CD4-positive, alpha-beta T cell treated with Interleukin-4 for 1 hour (primary cell): Measurements from ENCODE around the gene CA5A.
"Not testable (repeated sequence)": the region's sequence is repeated elsewhere in the genome, so short reads cannot be mapped to it uniquely, and the experiment has no call there.

Experiments used
- DNase-seq, 2 donors: peaks; one replicate each; pipeline ENCODE4 v3.0.0-alpha.2; 2020 to 2022

Gene CA5A

GRCh38 chr16:87936375-87937230 is at the start of gene CA5A:
TSS of gene CA5A (minus strand) at chr16:87936529. CDS start at chr16:87936450, 79 bp downstream.
- no peak for DNase-seq

DNA sequence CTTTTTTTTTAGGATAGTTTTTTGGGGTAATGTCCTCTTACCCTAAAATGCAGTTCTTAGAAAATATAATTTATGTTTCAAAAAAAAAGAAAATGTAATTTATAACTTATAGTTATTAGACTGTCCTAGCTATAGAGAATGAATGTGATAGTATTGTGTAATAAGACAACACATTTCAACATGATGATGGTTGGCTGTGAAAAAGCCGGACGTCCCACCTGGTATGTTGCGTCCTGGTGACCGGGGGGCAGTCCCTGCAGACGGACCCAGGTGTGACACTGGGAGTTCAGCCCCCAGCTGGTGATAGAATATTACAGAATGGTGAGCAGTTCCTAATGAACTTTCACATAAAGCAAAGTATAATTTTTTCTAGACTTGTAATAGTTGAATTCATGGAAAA is 49.2 kb upstream of the CA5A start:
- DNase-seq, result not testable (repeated sequence)

DNA sequence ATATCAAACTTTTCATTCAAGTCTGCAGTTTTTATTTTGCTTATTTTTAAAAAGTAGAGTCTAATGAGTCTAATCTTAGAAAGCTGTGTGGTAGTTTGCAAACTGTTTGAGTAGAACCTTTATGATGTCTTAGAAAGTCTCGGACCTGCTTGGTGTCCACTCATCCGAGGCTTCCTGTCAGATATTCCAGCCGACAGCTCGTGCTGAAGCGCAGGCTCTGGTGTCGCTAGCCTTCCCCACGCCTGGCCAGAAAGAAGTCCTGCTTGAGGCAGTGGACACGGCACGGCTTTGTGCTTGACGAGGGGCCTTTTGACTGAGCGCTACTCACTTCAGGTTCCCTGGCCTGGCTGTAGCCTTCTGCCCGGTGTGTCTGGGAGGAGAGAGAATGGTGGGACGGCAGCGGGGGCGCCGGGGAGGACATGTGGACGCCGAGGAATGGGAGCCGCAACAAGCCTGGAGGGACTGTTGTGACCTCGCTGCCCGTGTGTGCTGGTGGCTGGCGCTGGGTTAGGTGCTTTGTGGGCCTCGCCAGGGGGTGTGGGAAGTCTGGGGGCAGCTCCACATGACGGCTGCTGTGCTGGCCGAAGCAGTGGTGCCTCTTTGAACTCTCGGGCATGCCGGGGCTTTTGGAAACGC is 48.4 kb upstream of the CA5A start:
- no peak for DNase-seq

DNA sequence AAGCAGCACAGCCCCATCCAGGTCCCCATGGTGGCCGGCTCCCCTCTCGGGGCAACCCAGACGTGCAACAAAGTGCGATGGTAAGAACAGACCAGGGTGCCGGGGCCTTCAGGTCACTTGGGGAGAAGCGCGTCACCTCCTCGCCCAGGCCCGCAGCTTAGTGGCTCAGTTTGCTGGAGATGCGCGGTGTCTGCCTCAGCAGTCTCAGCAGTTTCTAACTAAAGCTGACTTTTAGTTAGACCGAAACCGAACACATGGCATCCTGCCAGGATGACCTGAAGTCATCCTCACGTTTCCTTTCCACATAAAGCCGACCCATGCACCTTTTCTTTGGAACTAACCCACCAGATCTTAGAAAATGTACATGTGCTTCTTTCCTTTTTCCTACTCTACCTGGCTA is 47.9 kb upstream of the CA5A start:
- DNase-seq, result not testable (repeated sequence)

DNA sequence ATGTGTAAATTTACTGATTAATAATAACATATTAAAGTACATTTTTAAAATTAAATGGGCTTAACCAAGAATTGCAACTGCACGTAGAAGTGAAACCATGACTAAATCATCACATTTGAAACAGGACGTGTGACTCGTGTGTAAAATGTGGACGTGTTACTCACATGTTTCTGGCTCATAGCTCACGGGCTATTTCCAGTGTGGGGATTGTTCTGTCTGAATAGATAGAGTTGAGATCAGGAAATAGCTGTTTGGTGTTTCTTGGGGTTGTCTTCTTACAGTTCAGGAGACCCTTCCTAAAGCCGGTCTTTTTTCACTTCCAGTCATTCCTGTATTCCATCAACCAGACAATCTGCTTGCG is 47.4 kb upstream of the CA5A start:
- DNase-seq, result not testable (repeated sequence)

- DNase-seq, result not testable (repeated sequence)
These were observed 46.9 kb upstream of the CA5A start for GRCh38 chr16:87983072-87983736.

- DNase-seq, result no peak
These were observed 46.3 kb upstream of the CA5A start for GRCh38 chr16:87982581-87983041.

DNA sequence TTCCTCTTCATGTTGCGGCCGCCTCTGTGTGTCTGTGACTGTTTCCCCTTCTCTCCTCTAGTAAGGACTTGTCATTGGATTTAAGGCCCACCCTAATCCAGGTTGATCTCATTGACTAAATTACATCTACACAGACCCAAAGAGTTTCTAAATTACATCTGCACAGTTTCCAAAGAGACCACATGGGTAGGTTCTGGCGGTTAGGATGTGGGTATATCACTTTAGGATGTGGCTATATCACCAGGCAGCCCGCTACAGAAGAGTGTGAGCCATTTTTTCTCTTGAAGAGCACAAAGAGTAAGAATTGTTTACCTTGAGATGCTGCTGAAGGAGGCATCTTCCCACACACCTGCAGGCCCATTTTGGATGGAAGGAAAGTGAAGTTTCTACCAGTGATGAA is 45.0 kb upstream of the CA5A start:
- peak in 1 of 2 donors; percentile 24 for DNase-seq

DNA sequence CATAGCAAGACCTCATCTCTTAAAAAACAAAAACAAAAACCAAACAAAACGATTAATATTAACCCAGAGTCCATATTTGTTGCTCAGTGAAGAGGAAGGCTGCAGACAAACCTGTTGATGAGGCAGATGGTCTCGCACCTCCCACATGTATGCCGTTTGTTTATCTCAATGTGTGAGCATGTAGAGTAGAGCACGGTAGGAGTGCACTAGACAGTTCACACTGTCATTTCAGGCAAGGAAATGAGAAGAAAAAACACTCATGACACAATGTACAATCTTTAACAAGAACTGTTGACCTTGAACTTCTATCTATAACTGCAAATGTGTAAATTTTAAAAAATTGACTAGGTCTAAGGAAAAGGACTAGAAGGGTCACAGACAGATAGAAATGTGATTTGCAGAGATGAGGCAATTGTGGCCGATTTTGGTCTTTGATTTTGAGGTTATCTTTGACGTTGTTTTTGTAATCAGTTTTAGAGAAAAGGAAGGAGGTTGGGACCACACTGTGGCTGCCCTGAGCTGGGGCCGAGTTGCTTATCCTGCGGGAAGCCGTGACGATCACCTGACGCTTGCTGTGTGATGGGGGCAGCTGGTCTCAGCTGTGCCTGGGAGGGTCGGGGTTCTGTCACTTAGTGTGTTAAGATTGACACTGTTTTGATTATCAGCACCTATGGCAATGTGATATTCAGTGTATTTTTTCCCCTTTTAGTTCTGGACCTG is 43.7 kb upstream of the CA5A start:
- DNase-seq, result not testable (repeated sequence)

- DNase-seq, result no peak
These were observed 43.0 kb upstream of the CA5A start for GRCh38 chr16:87979352-87979751.

DNA sequence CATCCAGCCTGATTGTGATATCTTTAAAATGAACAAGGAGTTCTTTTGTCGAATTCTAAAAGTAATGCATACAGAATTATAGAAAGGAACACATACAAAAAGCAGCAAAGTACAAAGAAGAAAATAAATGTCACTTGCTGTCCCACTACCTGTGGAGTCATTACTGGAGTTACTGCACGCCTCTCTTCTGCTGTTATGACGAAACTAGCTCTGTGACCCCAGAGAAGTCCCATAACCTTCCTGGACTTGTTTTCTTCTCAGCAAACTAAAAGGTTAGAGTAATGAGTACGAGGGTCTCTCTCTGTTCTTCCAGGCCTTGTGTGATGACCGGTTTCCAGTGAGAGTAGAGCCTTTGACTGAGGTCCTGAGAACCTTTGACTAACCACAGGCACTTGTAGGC is 41.8 kb upstream of the CA5A start:
- no peak for DNase-seq

- no peak for DNase-seq
These were observed 40.3 kb upstream of the CA5A start for GRCh38 chr16:87976665-87977064.

- DNase-seq, result no peak
These were observed 37.8 kb upstream of the CA5A start for GRCh38 chr16:87974178-87974577.

GRCh38 chr16:87973717-87974116 is 37.4 kb upstream of the CA5A start:
- DNase-seq, result no peak

- no peak for DNase-seq
These were observed 35.6 kb upstream of the CA5A start for GRCh38 chr16:87971933-87972332.

GRCh38 chr16:87970186-87970585 is 33.9 kb upstream of the CA5A start:
- no peak for DNase-seq

DNA sequence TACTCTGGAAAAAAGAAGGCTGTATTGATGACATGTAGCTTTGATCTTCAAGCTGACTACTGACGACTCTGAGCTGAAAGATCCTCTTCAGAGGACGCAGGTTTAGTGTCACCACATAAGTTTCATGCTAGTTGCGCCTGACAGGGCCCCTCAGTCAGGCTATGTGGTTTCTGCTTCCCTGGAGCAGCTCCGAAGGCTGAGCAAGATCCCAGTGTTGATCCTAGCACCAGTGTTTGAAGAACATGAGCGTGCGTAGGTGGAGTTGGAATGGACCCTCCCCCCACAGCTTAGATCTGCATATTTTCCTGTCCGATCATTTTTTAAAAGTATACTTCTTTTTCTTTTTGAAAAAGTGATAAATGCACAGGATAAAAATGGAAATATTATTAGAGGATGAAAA is 32.2 kb upstream of the CA5A start:
- no peak for DNase-seq

DNA sequence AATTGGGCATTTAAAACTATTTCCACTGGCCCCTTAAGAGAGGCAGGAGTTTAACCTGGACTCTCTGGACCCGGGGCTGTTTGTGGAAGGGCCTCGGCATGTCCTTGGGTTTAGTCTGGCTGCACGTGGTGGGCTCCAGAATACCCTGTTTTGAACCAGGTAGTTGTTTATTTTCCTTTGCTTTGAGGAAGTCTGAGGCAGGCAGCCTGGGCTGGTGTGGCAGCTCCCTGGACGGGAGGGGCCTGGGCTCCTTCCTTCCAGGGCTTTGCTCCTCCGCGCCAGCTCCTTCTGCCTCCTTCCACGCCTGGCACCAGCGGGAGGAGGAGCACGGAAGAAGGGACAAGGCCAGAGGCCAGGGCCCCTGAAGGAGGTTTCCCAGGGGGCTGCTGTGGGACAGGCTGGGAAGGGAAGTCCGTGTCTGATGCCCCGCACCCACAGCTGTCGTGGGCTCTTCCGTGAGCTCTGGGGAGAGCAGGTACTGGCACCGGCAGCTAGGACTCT is 30.4 kb upstream of the CA5A start:
- no peak for DNase-seq

- DNase-seq, result no peak
These were observed 29.8 kb upstream of the CA5A start for GRCh38 chr16:87966064-87966645.

GRCh38 chr16:87965417-87965816 is 29.1 kb upstream of the CA5A start:
- DNase-seq, result no peak

- no peak for DNase-seq
These were observed 27.8 kb upstream of the CA5A start for GRCh38 chr16:87964049-87964659.

- DNase-seq, result peak; percentile 51 to 61
These were observed 27.1 kb upstream of the CA5A start for GRCh38 chr16:87963400-87963799.
